ENCODE measurements around the gene ZFR2.
"Not testable (repeated sequence)": the region's sequence is repeated elsewhere in the genome, so short reads cannot be mapped to it uniquely, and the experiment has no call there.

The ZFR2 gene

GRCh38 chr19:3904233-3904632 lies 35.4 kb upstream of the ZFR2 start:
- no peak overlapping the region for H3K4me3 ChIP-seq (ENCODE audit: control insufficient read depth, low read depth, low read length)
- no peak for TF ChIP-seq CTCF (IDR thresholded peaks at IDR 0.05; ENCODE audit: control insufficient read depth, insufficient read depth, low read depth, low read length, missing control alignments)
- no peak for DNase-seq (ENCODE audit: low read depth)

DNA sequence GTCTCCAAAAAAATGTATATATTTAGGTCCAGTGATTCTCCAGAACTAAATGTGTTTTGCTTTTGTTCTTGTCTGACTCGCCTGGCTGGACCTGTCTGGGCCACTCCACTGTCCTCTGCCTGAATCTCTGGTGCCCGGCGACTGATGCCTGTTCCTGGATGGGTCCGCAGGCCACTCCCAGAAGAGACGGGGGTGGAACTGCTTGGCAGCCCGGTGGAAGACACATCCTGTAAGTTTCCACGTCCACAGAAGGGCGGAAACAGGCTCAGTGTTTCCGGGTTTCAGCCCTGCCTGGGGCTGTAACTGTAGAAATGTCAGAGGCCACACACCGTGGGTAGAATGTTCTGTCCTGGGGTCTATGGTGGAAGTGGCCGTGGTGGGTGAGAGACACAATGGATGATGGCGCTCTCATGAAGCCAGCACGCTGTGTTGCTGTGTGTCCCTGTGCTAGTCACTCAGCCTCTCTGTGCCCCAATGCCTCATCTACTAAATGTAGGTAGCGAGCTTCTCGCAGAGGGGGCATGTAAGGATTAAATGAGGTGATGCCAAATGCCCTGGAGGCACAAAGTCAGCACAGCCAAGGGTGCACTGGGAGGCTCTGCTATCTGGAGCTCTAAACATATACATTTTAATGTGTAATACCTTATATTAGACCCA lies 33.6 kb upstream of the ZFR2 start:
- DNase-seq (ENCODE audit: low read depth): no peak
- no peak for TF ChIP-seq CTCF (IDR thresholded peaks at IDR 0.05; ENCODE audit: control insufficient read depth, insufficient read depth, low read depth, low read length, missing control alignments)
- H3K4me3 ChIP-seq (ENCODE audit: control insufficient read depth, low read depth, low read length): no peak overlapping the region

GRCh38 chr19:3899531-3900294 lies 30.9 kb upstream of the ZFR2 start:
- TF ChIP-seq CTCF (IDR thresholded peaks at IDR 0.05; ENCODE audit: control insufficient read depth, insufficient read depth, low read depth, low read length, missing control alignments): no peak

GRCh38 chr19:3898426-3898825 lies 29.6 kb upstream of the ZFR2 start:
- no peak for DNase-seq (ENCODE audit: low read depth)
- H3K4me3 ChIP-seq (ENCODE audit: control insufficient read depth, low read depth, low read length): no peak overlapping the region
- TF ChIP-seq CTCF (IDR thresholded peaks at IDR 0.05; ENCODE audit: control insufficient read depth, insufficient read depth, low read depth, low read length, missing control alignments): no peak

More at GRCh38 chr19:3899531-3900294, 30.9 kb upstream of the ZFR2 start:
- H3K4me3 ChIP-seq (ENCODE audit: control insufficient read depth, low read depth, low read length): no peak overlapping the region
- no peak for DNase-seq (ENCODE audit: low read depth)

DNA sequence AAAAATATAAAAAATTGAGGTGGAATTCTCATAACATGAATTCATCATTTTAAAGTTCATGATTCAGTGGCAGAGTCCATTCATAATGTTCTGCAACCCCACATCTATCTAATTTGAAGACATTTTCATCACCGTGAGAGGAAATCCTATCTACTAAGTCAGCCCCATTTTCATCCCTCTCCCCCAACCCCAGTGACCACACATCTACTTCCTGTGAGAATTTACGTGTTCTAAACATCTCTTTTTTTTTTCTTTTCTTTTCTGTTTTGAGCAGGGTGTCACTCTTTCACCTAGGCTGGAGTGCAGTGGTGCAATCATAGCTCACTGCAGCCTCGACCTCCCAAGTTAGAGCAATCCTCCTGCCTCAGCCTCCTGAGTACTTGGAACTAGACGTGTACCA lies 29.1 kb upstream of the ZFR2 start:
- DNase-seq (ENCODE audit: low read depth): no peak
- H3K4me3 ChIP-seq (ENCODE audit: control insufficient read depth, low read depth, low read length): no peak overlapping the region
- no peak for TF ChIP-seq CTCF (IDR thresholded peaks at IDR 0.05; ENCODE audit: control insufficient read depth, insufficient read depth, low read depth, low read length, missing control alignments)

DNA sequence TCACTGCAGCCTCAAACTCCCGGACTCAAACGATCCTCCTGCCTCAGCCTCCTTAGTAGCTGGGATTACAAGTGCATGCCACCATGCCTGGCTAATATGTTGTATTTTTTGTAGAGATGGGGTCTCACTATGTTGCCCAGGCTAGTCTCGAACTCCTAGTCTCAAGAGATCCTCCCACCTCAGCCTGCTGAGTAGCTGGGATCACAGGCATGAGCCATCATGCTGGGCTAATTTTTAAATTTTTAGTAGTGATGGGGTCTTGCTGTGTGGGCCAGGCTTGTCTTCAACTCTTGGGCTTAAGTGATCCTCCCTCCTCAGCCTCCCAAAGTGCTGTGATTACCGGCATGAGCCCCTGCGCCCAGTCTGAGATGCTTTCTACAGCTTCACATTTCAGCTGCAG lies 26.9 kb upstream of the ZFR2 start:
- no peak for TF ChIP-seq CTCF (IDR thresholded peaks at IDR 0.05; ENCODE audit: control insufficient read depth, insufficient read depth, low read depth, low read length, missing control alignments)

GRCh38 chr19:3894959-3895358 lies 26.1 kb upstream of the ZFR2 start:
- DNase-seq (ENCODE audit: low read depth); H3K4me3 ChIP-seq (ENCODE audit: control insufficient read depth, low read depth, low read length): not testable (repeated sequence)

More for the DNA sequence above, 26.9 kb upstream of the ZFR2 start:
- DNase-seq (ENCODE audit: low read depth): no peak
- no peak overlapping the region for H3K4me3 ChIP-seq (ENCODE audit: control insufficient read depth, low read depth, low read length)

All from AG09309 (cell line).